ENCODE data around the gene GPR155. TPM values are rescaled to one million over a fixed set of nuclear protein-coding genes. Genes with fewer than 3 reads are reported as not detected.

The GPR155 gene
- total RNA-seq, 1 donor from 2014 or later = 9.3 TPM

DNA sequence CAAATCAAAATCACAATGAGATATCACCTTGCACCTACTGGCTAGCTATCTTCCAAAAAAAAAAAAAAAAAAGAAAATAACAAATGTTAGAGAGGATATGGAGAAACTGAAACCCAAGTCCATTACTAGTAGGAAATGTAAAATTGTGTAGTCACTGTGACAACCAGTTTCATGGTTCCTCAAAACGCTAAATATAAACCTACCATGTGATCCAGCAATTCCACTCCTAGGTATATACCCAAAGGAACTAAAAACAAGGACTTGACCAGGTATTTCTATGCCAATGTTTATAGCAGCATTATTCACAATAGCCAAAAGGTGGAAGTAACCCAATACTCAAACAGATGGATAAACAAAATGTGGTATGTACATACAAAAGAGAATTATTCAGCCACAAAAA lies 103.0 kb downstream of the GPR155 start:
- DNase-seq (ENCODE audit: low spot score) (no peak), ATAC-seq (no peak)

Other genes starting within 250 kb of the GPR155 start
- gene OLA1, start 238.5 kb downstream of the GPR155 start, total RNA-seq = 20.0 TPM
- gene SP9, start 152.1 kb downstream of the GPR155 start, total RNA-seq = not detected
- gene SCRN3, start 91.3 kb downstream of the GPR155 start, total RNA-seq = 17.8 TPM
- gene WIPF1, start 110.8 kb upstream of the GPR155 start, total RNA-seq = 6.3 TPM